WERI-Rb-1 (cell line): ENCODE measurements around the gene EEIG1.

ENCODE experiments used
- DNase-seq: peaks from one replicate; pipeline ENCODE4 v3.0.0-alpha.2; 2020
- H3K27ac ChIP-seq: fragments of 250-450 bp; sonication (Bioruptor Pico); 2 replicates; pipeline ENCODE4 v1.5.1; 2020; ENCODE audit warnings: mild to moderate bottlenecking, moderate library complexity
- H3K27me3 ChIP-seq: fragments of 250-450 bp; sonication (Bioruptor Pico); 2 replicates; pipeline ENCODE4 v1.5.1; 2021; ENCODE audit warnings: mild to moderate bottlenecking, low read depth, moderate library complexity; ENCODE audit not compliant: insufficient read depth, severe bottlenecking
- H3K36me3 ChIP-seq: fragments of 250-450 bp; sonication (Bioruptor Pico); 2 replicates; pipeline ENCODE4 v1.5.1; 2020; ENCODE audit warnings: mild to moderate bottlenecking, moderate library complexity
- H3K4me3 ChIP-seq: 2 replicates; pipeline ENCODE4 v1.5.1; 2011; ENCODE audit warnings: low read depth, mild to moderate bottlenecking, control low read depth, low read length
- H3K9me3 ChIP-seq: fragments of 250-450 bp; sonication (Bioruptor Pico); 2 replicates; pipeline ENCODE4 v1.5.1; 2021; ENCODE audit warnings: mild to moderate bottlenecking, moderate library complexity; ENCODE audit not compliant: severe bottlenecking
- TF ChIP-seq, protein P1 (sequence below): IDR thresholded peaks from 2 replicates; pipeline ENCODE4 v1.5.1; 2011; ENCODE audit warnings: low read depth, mild to moderate bottlenecking, control low read depth, inconsistent platforms, low read length

The EEIG1 gene

GRCh38 chr9:127972236-127972871 is 8.4 kb downstream of the EEIG1 start:
- peaks cover 22% of the 10 kb centered on the region for H3K36me3 ChIP-seq
- no peaks in the 10 kb centered on the region for H3K27me3 ChIP-seq
- H3K9me3 ChIP-seq: no peaks in the 10 kb centered on the region
- no peak for DNase-seq
- no peak overlapping the region; the same call in 1 of the 2 replicates for H3K27ac ChIP-seq
- TF ChIP-seq, protein P1, sequence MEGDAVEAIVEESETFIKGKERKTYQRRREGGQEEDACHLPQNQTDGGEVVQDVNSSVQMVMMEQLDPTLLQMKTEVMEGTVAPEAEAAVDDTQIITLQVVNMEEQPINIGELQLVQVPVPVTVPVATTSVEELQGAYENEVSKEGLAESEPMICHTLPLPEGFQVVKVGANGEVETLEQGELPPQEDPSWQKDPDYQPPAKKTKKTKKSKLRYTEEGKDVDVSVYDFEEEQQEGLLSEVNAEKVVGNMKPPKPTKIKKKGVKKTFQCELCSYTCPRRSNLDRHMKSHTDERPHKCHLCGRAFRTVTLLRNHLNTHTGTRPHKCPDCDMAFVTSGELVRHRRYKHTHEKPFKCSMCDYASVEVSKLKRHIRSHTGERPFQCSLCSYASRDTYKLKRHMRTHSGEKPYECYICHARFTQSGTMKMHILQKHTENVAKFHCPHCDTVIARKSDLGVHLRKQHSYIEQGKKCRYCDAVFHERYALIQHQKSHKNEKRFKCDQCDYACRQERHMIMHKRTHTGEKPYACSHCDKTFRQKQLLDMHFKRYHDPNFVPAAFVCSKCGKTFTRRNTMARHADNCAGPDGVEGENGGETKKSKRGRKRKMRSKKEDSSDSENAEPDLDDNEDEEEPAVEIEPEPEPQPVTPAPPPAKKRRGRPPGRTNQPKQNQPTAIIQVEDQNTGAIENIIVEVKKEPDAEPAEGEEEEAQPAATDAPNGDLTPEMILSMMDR: no peak
- H3K4me3 ChIP-seq: no peak overlapping the region

GRCh38 chr9:127971357-127972235 is 9.2 kb downstream of the EEIG1 start:
- H3K27ac ChIP-seq: no peak overlapping the region; the same call in 1 of the 2 replicates
- no peaks in the 10 kb centered on the region for H3K27me3 ChIP-seq
- H3K9me3 ChIP-seq: no peaks in the 10 kb centered on the region
- DNase-seq: no peak
- TF ChIP-seq, protein P1: no peak
- H3K36me3 ChIP-seq: peaks cover 21% of the 10 kb centered on the region
- H3K4me3 ChIP-seq: no peak overlapping the region

GRCh38 chr9:127970401-127971313 is 10.1 kb downstream of the EEIG1 start:
- Histone ChIP-seq H3K36me3 (peaks cover 14% of the 10 kb centered on the region), H3K4me3 (no peak overlapping the region), H3K27me3 (no peaks in the 10 kb centered on the region), H3K27ac (peak overlapping the region; percentile 62), H3K9me3 (no peaks in the 10 kb centered on the region)
- TF ChIP-seq, protein P1: no peak
- peak; percentile 66 for DNase-seq

- no peak overlapping the region for H3K4me3 ChIP-seq
- no peaks in the 10 kb centered on the region for H3K9me3 ChIP-seq
- H3K27ac ChIP-seq: no peak overlapping the region
- no peaks in the 10 kb centered on the region for H3K27me3 ChIP-seq
- H3K36me3 ChIP-seq: peaks cover 6% of the 10 kb centered on the region
- DNase-seq: no peak
- TF ChIP-seq, protein P1: no peak
Observed at GRCh38 chr9:127968700-127969383, 11.9 kb downstream of the EEIG1 start.

GRCh38 chr9:127968042-127968441 is 12.7 kb downstream of the EEIG1 start:
- Histone ChIP-seq H3K9me3 (no peaks in the 10 kb centered on the region), H3K27ac (no peak overlapping the region), H3K36me3 (peaks cover 8% of the 10 kb centered on the region), H3K27me3 (no peaks in the 10 kb centered on the region), H3K4me3 (no peak overlapping the region)
- DNase-seq: no peak
- TF ChIP-seq, protein P1: no peak
